Fibroblast of lung (primary cell): ENCODE results near the gene PTX4. TPM values are rescaled to one million over a fixed set of nuclear protein-coding genes. Genes with fewer than 3 reads are reported as not detected.

Experiments used
- DNase-seq, 2 donors: peaks; one replicate each; pipeline versions ENCODE4 v3.0.0 to v3.0.0-alpha.2; 2010; ENCODE audit warnings: low read depth in 2 of 2
- H2AFZ ChIP-seq: 2 replicates; pipeline ENCODE4 v1.5.1; 2012; ENCODE audit warnings: low read length, control low read depth, inconsistent platforms
- H3K27ac ChIP-seq: 2 replicates; pipeline ENCODE4 v1.5.1; 2011; ENCODE audit warnings: low read length, control low read depth; ENCODE audit not compliant: insufficient read depth
- H3K27me3 ChIP-seq: 2 replicates; pipeline ENCODE4 v1.5.1; 2011; ENCODE audit warnings: mild to moderate bottlenecking, low read length; ENCODE audit not compliant: control insufficient read depth, insufficient read depth
- H3K36me3 ChIP-seq: 2 replicates; pipeline ENCODE4 v1.5.1; 2011; ENCODE audit warnings: low read length; ENCODE audit not compliant: control insufficient read depth, insufficient read depth
- H3K4me1 ChIP-seq: 2 replicates; pipeline ENCODE4 v1.5.1; 2011; ENCODE audit warnings: low read length; ENCODE audit not compliant: control insufficient read depth, insufficient read depth; ENCODE audit errors: extremely low read depth
- H3K4me2 ChIP-seq: 2 replicates; pipeline ENCODE4 v1.5.1; 2011; ENCODE audit warnings: low read length, control low read depth; ENCODE audit not compliant: insufficient read depth; ENCODE audit errors: extremely low read depth
- H3K4me3 ChIP-seq, 4 experiments: fragments of 200-600 bp in 1 of 4; sonication (generic) in 1 of 4; replicated peaks in 1 of 4; 2 replicates each; pipeline ENCODE4 v1.5.1; 2011 to 2016; ENCODE audit warnings: low read length in 4 of 4, low read depth in 3 of 4, mild to moderate bottlenecking in 3 of 4, control low read depth in 2 of 4, inconsistent platforms in 1 of 4, mixed read lengths in 1 of 4; ENCODE audit not compliant: insufficient read depth in 1 of 4; ENCODE audit errors: control extremely low read depth in 1 of 4
- H3K79me2 ChIP-seq: 2 replicates; pipeline ENCODE4 v1.5.1; 2012; ENCODE audit warnings: mild to moderate bottlenecking, low read length, inconsistent platforms; ENCODE audit not compliant: control insufficient read depth, insufficient read depth
- H3K9ac ChIP-seq: 2 replicates; pipeline ENCODE4 v1.5.1; 2011; ENCODE audit warnings: mild to moderate bottlenecking, low read length, control low read depth; ENCODE audit not compliant: insufficient read depth
- H3K9me3 ChIP-seq: 2 replicates; pipeline ENCODE4 v1.5.1; 2012; ENCODE audit warnings: low read depth, low read length; ENCODE audit not compliant: control insufficient read depth, insufficient read depth
- H4K20me1 ChIP-seq: 2 replicates; pipeline ENCODE4 v1.5.1; 2011; ENCODE audit warnings: low read length; ENCODE audit not compliant: control insufficient read depth, insufficient read depth; ENCODE audit errors: extremely low read depth
- CTCF ChIP-seq, 2 donors: IDR thresholded peaks in 1 of 2; conservative IDR thresholded peaks in 1 of 2; 1 replicate in 1 of 2; 2 replicates in 1 of 2; pipeline ENCODE4 v1.5.1; 2011 to 2012; ENCODE audit warnings: low read length in 2 of 2, control low read depth in 1 of 2, inconsistent platforms in 1 of 2, low read depth in 1 of 2, mild to moderate bottlenecking in 1 of 2
- EZH2 ChIP-seq: IDR thresholded peaks from 2 replicates; pipeline ENCODE4 v1.5.1; 2012; ENCODE audit warnings: low read length, control low read depth, mild to moderate bottlenecking; ENCODE audit errors: missing control alignments
- polyA plus RNA-seq, 2 donors: library from polyadenylated mRNA; depleted of rRNA in 1 of 2; stranded (reverse) in 1 of 2; unstranded in 1 of 2; fragments of >200 nt; gene quantifications; 2 replicates each; pipeline ENCODE4 v1.2.1, GENCODE V29; 2011 to 2012; ENCODE audit warnings: missing spikeins in 1 of 2
- total RNA-seq: library from RNA; depleted of rRNA; stranded (reverse); fragments of >200 nt; gene quantifications from 2 replicates; pipeline ENCODE4 v1.2.1, GENCODE V29; 2014

The PTX4 gene
- total and polyA plus RNA-seq, 2 donors (not counting 1 experiment from before 2014, with no cell fraction given), result not detected

- no peak for TF ChIP-seq EZH2
- Histone ChIP-seq H3K9me3 (no peaks in the 10 kb centered on the region), H2AFZ (no peak overlapping the region), H3K27me3 (no peaks in the 10 kb centered on the region), H3K9ac (no peak overlapping the region), H3K4me1 (no peaks in the 10 kb centered on the region), H3K36me3 (peaks cover 31% of the 10 kb centered on the region), H3K4me2 (no peak overlapping the region), H3K4me3 (no peak overlapping the region), H3K27ac (no peak overlapping the region), H3K79me2 (no peaks in the 10 kb centered on the region), H4K20me1 (no peaks in the 10 kb centered on the region)
- no peak for DNase-seq
Observed at GRCh38 chr16:1502092-1503004, 13.6 kb upstream of the PTX4 start.

GRCh38 chr16:1501630-1502029 is 12.9 kb upstream of the PTX4 start:
- Histone ChIP-seq H3K36me3 (peaks cover 28% of the 10 kb centered on the region), H3K4me2 (no peak overlapping the region)
- TF ChIP-seq EZH2 (no peak), CTCF (conservative IDR thresholded peaks at IDR 0.05 in 1 of 2, IDR thresholded peaks at IDR 0.05 in 1 of 2; ENCODE audit: low read depth in 1 of 2, low read length in 2 of 2) (no peak)

GRCh38 chr16:1500465-1501150 is 11.9 kb upstream of the PTX4 start:
- no peaks in the 10 kb centered on the region for H4K20me1 ChIP-seq
- no peaks in the 10 kb centered on the region for H3K27me3 ChIP-seq
- TF ChIP-seq CTCF (conservative IDR thresholded peaks at IDR 0.05 in 1 of 2, IDR thresholded peaks at IDR 0.05 in 1 of 2; ENCODE audit: low read depth in 1 of 2, low read length in 2 of 2), result no peak
- no peak for TF ChIP-seq EZH2
- no peaks in the 10 kb centered on the region for H3K4me1 ChIP-seq
- no peaks in the 10 kb centered on the region for H3K79me2 ChIP-seq
- H3K9ac ChIP-seq, result no peak overlapping the region
- no peaks in the 10 kb centered on the region for H3K9me3 ChIP-seq
- H2AFZ ChIP-seq, result no peak overlapping the region
- no peak overlapping the region for H3K4me2 ChIP-seq
- peaks cover 27% of the 10 kb centered on the region for H3K36me3 ChIP-seq
- DNase-seq, result no peak
- H3K4me3 ChIP-seq, result no peak overlapping the region
- H3K27ac ChIP-seq, result no peak overlapping the region

More at GRCh38 chr16:1501630-1502029, 12.9 kb upstream of the PTX4 start:
- no peaks in the 10 kb centered on the region for H3K79me2 ChIP-seq
- H3K4me3 ChIP-seq, result no peak overlapping the region
- no peak overlapping the region for H2AFZ ChIP-seq
- DNase-seq, result no peak
- no peaks in the 10 kb centered on the region for H3K9me3 ChIP-seq
- H3K27ac ChIP-seq, result no peak overlapping the region
- no peaks in the 10 kb centered on the region for H3K27me3 ChIP-seq
- no peak overlapping the region for H3K9ac ChIP-seq
- H4K20me1 ChIP-seq, result no peaks in the 10 kb centered on the region
- no peaks in the 10 kb centered on the region for H3K4me1 ChIP-seq
